HEK293T (cell line): Measurements from ENCODE around the gene PRKAA1.

Experiments used
- ARNT ChIP-seq: fragments of 450-650 bp; IDR thresholded peaks from 2 replicates; pipeline ENCODE4 v1.6.1; 2017; ENCODE audit warnings: mild to moderate bottlenecking
- NFRKB ChIP-seq: fragments of 450-650 bp; IDR thresholded peaks from 2 replicates; pipeline ENCODE4 v1.6.1; 2016; ENCODE audit warnings: mild to moderate bottlenecking, moderate library complexity
- SUZ12 ChIP-seq: fragments of 450-650 bp; IDR thresholded peaks from 2 replicates; pipeline ENCODE4 v1.6.1; 2016; ENCODE audit warnings: mild to moderate bottlenecking
- TARDBP ChIP-seq: fragments of 450-650 bp; IDR thresholded peaks from 2 replicates; pipeline ENCODE4 v1.6.1; 2016
- TF ChIP-seq, protein P1 (sequence below): fragments of 450-650 bp; IDR thresholded peaks from 2 replicates; pipeline ENCODE4 v1.6.1; 2016

DNA sequence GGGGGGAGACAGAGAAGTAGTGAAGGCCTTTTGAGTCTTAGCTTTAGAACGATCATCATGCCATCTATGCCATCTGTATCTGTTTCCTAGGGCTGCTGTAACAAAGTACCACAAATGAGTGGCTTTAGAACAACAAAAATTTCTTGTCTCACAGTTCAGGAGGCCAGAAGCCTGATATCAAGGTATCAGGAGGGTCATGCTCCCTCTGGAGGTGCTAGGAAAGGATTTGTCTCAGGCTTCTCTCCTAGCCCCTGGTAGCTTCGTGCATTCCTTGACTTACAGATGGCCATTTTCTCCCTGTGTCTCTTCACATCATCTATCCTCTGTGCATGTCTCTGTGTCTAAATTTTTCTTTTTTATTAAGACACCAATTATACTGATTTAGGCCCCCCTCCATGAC, 48.2 kb upstream of the PRKAA1 start:
- TF ChIP-seq ARNT (no peak), TARDBP (no peak), SUZ12 (no peak), NFRKB (no peak)
- TF ChIP-seq, protein P1, sequence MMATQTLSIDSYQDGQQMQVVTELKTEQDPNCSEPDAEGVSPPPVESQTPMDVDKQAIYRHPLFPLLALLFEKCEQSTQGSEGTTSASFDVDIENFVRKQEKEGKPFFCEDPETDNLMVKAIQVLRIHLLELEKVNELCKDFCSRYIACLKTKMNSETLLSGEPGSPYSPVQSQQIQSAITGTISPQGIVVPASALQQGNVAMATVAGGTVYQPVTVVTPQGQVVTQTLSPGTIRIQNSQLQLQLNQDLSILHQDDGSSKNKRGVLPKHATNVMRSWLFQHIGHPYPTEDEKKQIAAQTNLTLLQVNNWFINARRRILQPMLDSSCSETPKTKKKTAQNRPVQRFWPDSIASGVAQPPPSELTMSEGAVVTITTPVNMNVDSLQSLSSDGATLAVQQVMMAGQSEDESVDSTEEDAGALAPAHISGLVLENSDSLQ: no peak
